Activated CD4-positive, alpha-beta T cell treated with anti-CD3 and anti-CD28 coated beads for 24 hours (primary cell): ENCODE results near the gene SCGB1A1.

ENCODE experiments used
- DNase-seq, 2 donors: peaks; one replicate each; pipeline ENCODE4 v3.0.0-alpha.2; 2020; ENCODE audit warnings: low read depth in 2 of 2

The SCGB1A1 gene

GRCh38 chr11:62398011-62398994 is 20.5 kb upstream of the SCGB1A1 start:
- no peak for DNase-seq

- DNase-seq, result no peak
Measured at GRCh38 chr11:62399172-62399877, 19.5 kb upstream of the SCGB1A1 start.

- DNase-seq, result no peak
Measured at GRCh38 chr11:62399878-62400266, 19.0 kb upstream of the SCGB1A1 start.

GRCh38 chr11:62400281-62400680 is 18.6 kb upstream of the SCGB1A1 start:
- DNase-seq, result no peak

- no peak for DNase-seq
Measured at GRCh38 chr11:62400760-62401159, 18.1 kb upstream of the SCGB1A1 start.

- no peak for DNase-seq
Measured at GRCh38 chr11:62401356-62401755, 17.5 kb upstream of the SCGB1A1 start.

GRCh38 chr11:62401811-62402210 is 17.0 kb upstream of the SCGB1A1 start:
- no peak for DNase-seq

GRCh38 chr11:62402226-62402959 is 16.4 kb upstream of the SCGB1A1 start:
- peak in 1 of 2 donors; percentile 28 for DNase-seq

GRCh38 chr11:62402960-62403730 is 15.7 kb upstream of the SCGB1A1 start:
- DNase-seq, result no peak

GRCh38 chr11:62404435-62404834 is 14.4 kb upstream of the SCGB1A1 start:
- DNase-seq, result no peak

GRCh38 chr11:62404901-62405300 is 13.9 kb upstream of the SCGB1A1 start:
- no peak for DNase-seq

GRCh38 chr11:62406034-62406433 is 12.8 kb upstream of the SCGB1A1 start:
- DNase-seq, result no peak

GRCh38 chr11:62409831-62410230 is 9.0 kb upstream of the SCGB1A1 start:
- no peak for DNase-seq

- DNase-seq, result no peak
Measured at GRCh38 chr11:62410972-62411371, 7.9 kb upstream of the SCGB1A1 start.

- DNase-seq, result no peak
Measured at GRCh38 chr11:62411524-62411923, 7.3 kb upstream of the SCGB1A1 start.

- DNase-seq, result no peak
Measured at GRCh38 chr11:62413060-62413696, 5.7 kb upstream of the SCGB1A1 start.

- DNase-seq, result no peak
Measured at GRCh38 chr11:62416596-62416995, 2.2 kb upstream of the SCGB1A1 start.

- DNase-seq, result no peak
Measured at GRCh38 chr11:62418136-62418535, 697 bp upstream of the SCGB1A1 start.

- no peak for DNase-seq
Measured at GRCh38 chr11:62419314-62419929, 589 bp downstream of the SCGB1A1 start.

- DNase-seq, result no peak
Measured at GRCh38 chr11:62419943-62420342, 1.1 kb downstream of the SCGB1A1 start.
